Esophagus squamous epithelium (tissue), 5 donors: ENCODE data around the gene CACNB2. TPM values are rescaled to one million over a fixed set of nuclear protein-coding genes. Genes with fewer than 3 reads are reported as not detected.

Experiments
- DNase-seq: peaks from one replicate; lab custom pipeline; 2025; lab: John Stamatoyannopoulos, UW
- H3K27ac ChIP-seq, 4 donors: fragments of 200-600 bp; sonication (generic); one replicate each; pipeline ENCODE4 v1.5.1; 2016 to 2019; ENCODE audit warnings: mild to moderate bottlenecking in 1 of 4
- H3K27me3 ChIP-seq, 4 donors: fragments of 200-600 bp; sonication (generic); 1 replicate in 3 of 4; 2 replicates in 1 of 4; pipeline versions ENCODE4 v1.5.1 to v1.6.0; 2017 to 2021; ENCODE audit warnings: antibody characterized with exemption in 1 of 4
- H3K36me3 ChIP-seq, 3 donors: fragments of 200-600 bp; sonication (generic); one replicate each; pipeline ENCODE4 v1.5.1; 2016 to 2019
- H3K4me1 ChIP-seq, 3 donors: fragments of 200-600 bp; sonication (generic); one replicate each; pipeline ENCODE4 v1.5.1; 2017 to 2019
- H3K4me3 ChIP-seq, 4 donors: fragments of 200-600 bp; sonication (generic); 1 replicate in 3 of 4; 2 replicates in 1 of 4; pipeline ENCODE4 v1.5.1; 2016 to 2019; ENCODE audit warnings: mild to moderate bottlenecking in 2 of 4, moderate library complexity in 1 of 4
- H3K9me3 ChIP-seq, 3 donors: fragments of 200-600 bp; sonication (generic); one replicate each; pipeline ENCODE4 v1.5.1; 2016 to 2019
- POLR2A ChIP-seq, 4 donors: fragments of 450-650 bp; IDR thresholded peaks; one replicate each; pipeline ENCODE4 v1.6.1; 2017; ENCODE audit warnings: antibody characterized with exemption in 4 of 4, mild to moderate bottlenecking in 4 of 4, moderate library complexity in 3 of 4
- WGBS, 2 donors: methylation state at CpG; one replicate each; pipeline ENCODE4 v1.1.5; 2018; 5-methylcytosine and 5-hydroxymethylcytosine counted together
- intact Hi-C: fragments of 100-400 bp; cut with DNase I; formaldehyde crosslinking; loops from one replicate; pipeline ENCODE4 v1.15.0; 2022
- total RNA-seq, 4 donors: library from RNA; depleted of rRNA; stranded (reverse); fragments of >200 nt; gene quantifications; one replicate each; pipeline ENCODE4 v1.1.0, GENCODE V29; 2016
- TF ChIP-seq, protein P1 (sequence below), 6 experiments: fragments of 450-650 bp in 4 of 6; fragments of 200-600 bp in 2 of 6; sonication (generic) in 2 of 6; IDR thresholded peaks; one replicate each; pipeline ENCODE4 v1.5.1; 2016 to 2019; ENCODE audit warnings: antibody characterized with exemption in 6 of 6, mild to moderate bottlenecking in 4 of 6, moderate library complexity in 4 of 6
- donor health status: DM: yes; HTN: yes; CAD: no.

Gene CACNB2
- total RNA-seq, 4 donors from 2014 or later: 0.91 to 37.0 (median 5.7) TPM

DNA sequence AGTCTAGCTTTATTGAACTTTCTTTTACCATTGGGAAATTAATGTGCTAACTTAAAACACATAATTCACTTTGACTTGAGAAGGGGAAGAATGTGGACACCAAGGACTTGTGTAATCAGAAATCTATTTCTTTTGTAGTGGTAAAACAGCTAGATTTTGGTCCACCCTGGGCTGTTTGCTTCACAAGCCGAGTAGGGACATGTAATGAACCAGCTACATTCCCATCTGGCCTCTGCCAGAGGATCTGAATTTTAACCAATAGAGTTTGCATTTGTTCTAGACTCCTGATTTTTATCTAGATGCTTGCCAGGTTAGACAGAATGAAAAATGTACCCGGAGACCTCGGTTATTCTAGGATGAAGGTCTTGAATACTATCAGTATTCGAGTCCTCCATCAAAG is 1.9 kb downstream of the CACNB2 start:
- peaks cover 0 to 33% (median 3%) of the 10 kb centered on the region in 4 donors for H3K27me3 ChIP-seq
- H3K4me1 ChIP-seq: peaks cover 7 to 21% (median 8%) of the 10 kb centered on the region in 3 donors
- no peaks in the 10 kb centered on the region for H3K36me3 ChIP-seq
- H3K9me3 ChIP-seq: no peaks in the 10 kb centered on the region
- no peak for DNase-seq
- H3K4me3 ChIP-seq: peak overlapping the region in 3 of 4 donors; percentile 57 to 77 (median 63)
- intact Hi-C loops: no loop called here
- WGBS, 2 donors: 74 to 75% methylated on average over 4 of the region's 4 CpGs
- no peak for TF ChIP-seq POLR2A (IDR thresholded peaks at IDR 0.05)
- TF ChIP-seq, protein P1, sequence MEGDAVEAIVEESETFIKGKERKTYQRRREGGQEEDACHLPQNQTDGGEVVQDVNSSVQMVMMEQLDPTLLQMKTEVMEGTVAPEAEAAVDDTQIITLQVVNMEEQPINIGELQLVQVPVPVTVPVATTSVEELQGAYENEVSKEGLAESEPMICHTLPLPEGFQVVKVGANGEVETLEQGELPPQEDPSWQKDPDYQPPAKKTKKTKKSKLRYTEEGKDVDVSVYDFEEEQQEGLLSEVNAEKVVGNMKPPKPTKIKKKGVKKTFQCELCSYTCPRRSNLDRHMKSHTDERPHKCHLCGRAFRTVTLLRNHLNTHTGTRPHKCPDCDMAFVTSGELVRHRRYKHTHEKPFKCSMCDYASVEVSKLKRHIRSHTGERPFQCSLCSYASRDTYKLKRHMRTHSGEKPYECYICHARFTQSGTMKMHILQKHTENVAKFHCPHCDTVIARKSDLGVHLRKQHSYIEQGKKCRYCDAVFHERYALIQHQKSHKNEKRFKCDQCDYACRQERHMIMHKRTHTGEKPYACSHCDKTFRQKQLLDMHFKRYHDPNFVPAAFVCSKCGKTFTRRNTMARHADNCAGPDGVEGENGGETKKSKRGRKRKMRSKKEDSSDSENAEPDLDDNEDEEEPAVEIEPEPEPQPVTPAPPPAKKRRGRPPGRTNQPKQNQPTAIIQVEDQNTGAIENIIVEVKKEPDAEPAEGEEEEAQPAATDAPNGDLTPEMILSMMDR (IDR thresholded peaks at IDR 0.05): no peak
- peak overlapping the region; percentile 74 to 91 (median 88) for H3K27ac ChIP-seq

DNA sequence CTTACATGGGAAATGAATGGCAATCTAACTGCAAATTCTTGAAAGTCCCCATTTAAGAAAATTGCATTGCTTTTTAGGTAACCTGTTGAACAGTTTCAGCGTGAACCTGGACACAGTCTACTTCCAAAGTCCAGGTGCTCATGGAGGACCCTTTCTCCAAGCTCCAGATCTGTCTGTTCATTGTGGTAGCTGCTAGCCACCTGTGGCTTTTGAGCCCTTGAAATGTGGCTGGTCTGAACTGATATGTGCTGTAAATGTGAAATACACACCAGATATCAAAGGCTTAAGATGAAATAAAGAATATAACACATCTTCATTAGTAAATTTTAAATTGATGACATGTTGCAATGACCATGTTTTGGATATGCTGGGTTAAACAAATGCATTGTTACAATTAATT is 4.2 kb downstream of the CACNB2 start:
- no peaks in the 10 kb centered on the region for H3K36me3 ChIP-seq
- intact Hi-C loops: no loop called here

DNA sequence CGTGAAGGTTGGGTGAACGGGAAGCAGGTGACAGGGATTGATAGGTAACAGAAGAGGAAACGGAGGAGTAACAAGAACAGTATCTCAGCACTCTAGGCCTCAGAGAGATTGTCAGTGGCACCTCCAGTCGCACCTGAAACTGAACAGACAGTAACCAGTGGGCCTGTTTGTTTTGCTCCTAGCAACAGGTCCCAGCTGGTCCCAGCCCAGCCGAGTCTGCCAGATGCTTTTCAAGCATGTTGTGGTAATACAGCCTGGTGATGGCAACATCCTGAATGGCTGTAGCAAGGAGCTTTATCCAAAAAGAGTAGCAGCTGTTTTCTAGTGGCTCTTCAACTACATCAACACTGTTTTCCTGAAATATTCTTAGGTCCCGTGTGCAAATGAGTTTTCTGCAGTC is 4.7 kb downstream of the CACNB2 start:
- no peak for DNase-seq
- H3K9me3 ChIP-seq: no peaks in the 10 kb centered on the region
- H3K27ac ChIP-seq: peak overlapping the region in 3 of 4 donors; percentile 70 to 91 (median 86)
- peaks cover 2 to 14% (median 8%) of the 10 kb centered on the region in 3 donors for H3K4me1 ChIP-seq
- 25 to 31% methylated on average over 6 of the region's 6 CpGs for WGBS, 2 donors
- H3K4me3 ChIP-seq: no peak overlapping the region
- H3K27me3 ChIP-seq: peaks cover 0 to 25% (median 3%) of the 10 kb centered on the region in 4 donors
- no peaks in the 10 kb centered on the region for H3K36me3 ChIP-seq
- intact Hi-C loops: no loop called here
- TF ChIP-seq, protein P1 (IDR thresholded peaks at IDR 0.05): no peak

More for the DNA sequence above, 4.2 kb downstream of the CACNB2 start:
- no peak for DNase-seq
- H3K9me3 ChIP-seq: no peaks in the 10 kb centered on the region
- H3K4me1 ChIP-seq: peaks cover 7 to 20% (median 8%) of the 10 kb centered on the region in 3 donors
- H3K27me3 ChIP-seq: peaks cover 0 to 30% (median 3%) of the 10 kb centered on the region in 4 donors
- H3K4me3 ChIP-seq: no peak overlapping the region
- TF ChIP-seq, protein P1 (IDR thresholded peaks at IDR 0.05): no peak
- no peak for TF ChIP-seq POLR2A (IDR thresholded peaks at IDR 0.05)
- WGBS, 2 donors: 88% methylated on average over 1 of the region's 1 CpG; no CpG with 5 or more reads in 1 of the 2 donors
- peak overlapping the region in 3 of 4 donors; percentile 70 to 91 (median 86) for H3K27ac ChIP-seq

DNA sequence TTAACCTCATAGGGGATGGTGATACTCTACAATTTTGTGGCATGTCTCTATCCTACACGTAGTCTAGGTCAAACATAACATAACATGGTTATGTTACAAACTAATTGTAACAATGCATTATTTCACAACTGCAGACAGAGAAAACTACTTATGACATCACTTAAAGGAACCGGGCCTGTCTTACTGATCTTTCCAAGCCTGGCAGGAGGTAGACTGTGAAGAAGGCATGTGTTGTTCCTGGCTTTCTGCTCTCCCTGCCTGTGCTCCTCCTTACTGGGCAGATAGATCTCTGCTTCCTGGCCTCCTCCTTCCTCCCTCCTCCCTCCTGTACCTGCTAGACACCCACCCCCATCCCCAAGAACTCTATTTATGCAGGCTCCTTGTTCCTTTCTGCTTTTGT is 5.4 kb downstream of the CACNB2 start:
- TF ChIP-seq, protein P1 (IDR thresholded peaks at IDR 0.05): no peak
- no peak for TF ChIP-seq POLR2A (IDR thresholded peaks at IDR 0.05)
- H3K27me3 ChIP-seq: peaks cover 0 to 18% (median under 1%) of the 10 kb centered on the region in 4 donors
- H3K36me3 ChIP-seq: no peaks in the 10 kb centered on the region
- peaks cover 0 to 7% (median 6%) of the 10 kb centered on the region in 3 donors for H3K4me1 ChIP-seq
- peak overlapping the region in 3 of 4 donors; percentile 70 to 91 (median 86) for H3K27ac ChIP-seq
- WGBS, 2 donors: 17 to 44% methylated on average over 2 of the region's 2 CpGs
- H3K9me3 ChIP-seq: no peaks in the 10 kb centered on the region
- DNase-seq: no peak
- H3K4me3 ChIP-seq: peak overlapping the region in 1 of 4 donors; percentile 15
- intact Hi-C loops: no loop called here

DNA sequence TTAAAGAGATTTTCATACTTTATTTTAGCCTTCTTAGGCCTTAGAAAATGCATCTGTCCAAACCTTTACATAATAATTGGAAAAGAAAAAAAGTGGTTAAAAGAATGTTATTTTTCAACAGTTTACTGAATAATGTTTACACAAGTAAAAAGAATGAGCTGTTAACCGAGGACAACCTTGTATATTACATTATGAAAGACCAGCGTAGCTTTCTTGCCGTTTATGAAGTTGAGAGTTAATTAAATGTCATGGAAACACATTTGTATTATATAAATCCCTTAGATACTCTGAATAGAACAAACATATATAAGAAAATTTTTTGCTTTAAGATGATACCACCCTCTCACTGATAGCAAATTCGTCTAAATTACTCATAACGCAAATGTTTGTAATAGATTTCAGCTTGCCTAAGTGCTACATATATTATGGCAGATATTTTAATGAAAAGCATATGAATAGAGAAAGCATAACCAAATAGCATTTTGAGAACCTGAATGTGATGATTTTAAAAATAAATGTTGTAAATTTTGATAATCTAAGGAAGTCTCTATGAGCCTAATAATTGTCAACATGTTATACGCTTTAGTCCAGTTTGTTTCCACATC is 9.1 kb downstream of the CACNB2 start:
- H3K4me1 ChIP-seq: no peaks in the 10 kb centered on the region
- no peaks in the 10 kb centered on the region for H3K9me3 ChIP-seq
- TF ChIP-seq, protein P1 (IDR thresholded peaks at IDR 0.05): no peak
- TF ChIP-seq POLR2A (IDR thresholded peaks at IDR 0.05): no peak
- 70 to 78% methylated on average over 6 of the region's 6 CpGs for WGBS, 2 donors
- peak overlapping the region in 2 of 4 donors; percentile 17 to 86 for H3K27ac ChIP-seq
- intact Hi-C loops: no loop called here
- H3K4me3 ChIP-seq: no peak overlapping the region
- peaks cover 0 to 4% (median 0%) of the 10 kb centered on the region in 3 donors for H3K36me3 ChIP-seq
- H3K27me3 ChIP-seq: no peaks in the 10 kb centered on the region
- no peak for DNase-seq
